NCI-H146 treated with DMSO at 0.1 percent for 48 hours (cell line): ENCODE measurements around the gene C10orf90.

ENCODE experiments used
- DNase-seq: peaks from one replicate; lab custom pipeline; 2025; ENCODE audit not compliant: unreplicated experiment; lab: John Stamatoyannopoulos, UW

The C10orf90 gene

GRCh38 chr10:126674741-126675515 is 4.4 kb upstream of the C10orf90 start:
- DNase-seq: no peak

- DNase-seq: no peak
These were observed 3.1 kb upstream of the C10orf90 start for GRCh38 chr10:126673565-126673964.

GRCh38 chr10:126671402-126671975 is 996 bp upstream of the C10orf90 start:
- DNase-seq: no peak

- peak; percentile 27 for DNase-seq
These were observed 385 bp upstream of the C10orf90 start for GRCh38 chr10:126670895-126671261.

DNA sequence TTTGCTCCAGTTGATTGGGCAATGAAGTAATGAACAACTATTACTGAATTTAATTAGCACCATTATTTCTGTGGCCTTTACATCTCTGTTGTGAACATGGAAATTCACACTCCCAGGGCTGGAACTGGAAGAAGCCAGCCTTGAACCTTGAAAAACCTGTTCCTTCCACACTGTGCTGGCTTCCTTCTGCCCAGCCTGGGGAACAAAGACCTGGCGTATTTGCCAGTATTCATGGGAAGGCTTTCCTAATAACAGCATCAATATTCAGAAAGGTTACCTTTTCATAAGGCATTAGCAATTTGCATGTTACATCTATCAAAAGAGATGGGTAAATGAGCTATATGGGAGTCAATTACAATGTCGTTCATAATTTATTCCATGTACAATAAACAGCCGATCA is 1.3 kb downstream of the C10orf90 start:
- peak; percentile 23 for DNase-seq

DNA sequence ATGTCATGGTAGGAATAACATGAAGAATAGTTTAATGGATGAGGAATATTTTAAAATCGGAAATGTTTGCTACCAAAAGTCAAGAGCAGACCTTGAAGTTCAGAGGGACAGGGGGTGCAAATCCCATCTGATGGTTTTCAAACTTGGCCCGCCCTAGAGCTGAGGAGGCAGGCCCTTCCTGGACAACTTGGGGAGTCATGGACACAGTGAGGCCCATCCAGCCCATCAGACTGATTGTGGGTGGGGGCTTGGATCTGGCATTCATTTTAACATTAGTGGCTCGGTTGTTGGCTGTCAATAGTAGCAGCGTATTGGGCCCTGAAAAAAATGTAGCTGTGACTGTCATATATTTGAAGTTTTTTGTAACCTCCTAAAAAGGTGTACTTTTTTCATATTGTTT is 2.0 kb downstream of the C10orf90 start:
- no peak for DNase-seq

DNA sequence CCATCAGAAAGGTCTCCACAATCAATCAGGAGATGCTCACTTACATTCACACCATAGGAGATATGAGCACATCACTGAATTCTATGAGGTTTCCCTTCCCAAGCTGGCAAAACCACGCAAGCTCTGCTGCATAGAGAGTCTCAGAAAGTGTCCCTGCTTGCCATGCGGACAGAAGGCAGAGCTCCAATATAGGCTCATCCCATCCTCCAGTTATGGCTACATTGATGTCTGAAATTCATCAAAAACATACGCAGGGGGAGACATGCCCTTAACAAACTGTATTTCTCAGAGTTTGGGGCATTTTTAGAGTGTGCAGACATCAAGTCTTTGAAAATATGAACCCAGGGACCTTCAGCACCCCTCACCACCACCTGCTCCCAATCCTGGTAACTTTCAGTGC is 2.9 kb downstream of the C10orf90 start:
- no peak for DNase-seq

DNA sequence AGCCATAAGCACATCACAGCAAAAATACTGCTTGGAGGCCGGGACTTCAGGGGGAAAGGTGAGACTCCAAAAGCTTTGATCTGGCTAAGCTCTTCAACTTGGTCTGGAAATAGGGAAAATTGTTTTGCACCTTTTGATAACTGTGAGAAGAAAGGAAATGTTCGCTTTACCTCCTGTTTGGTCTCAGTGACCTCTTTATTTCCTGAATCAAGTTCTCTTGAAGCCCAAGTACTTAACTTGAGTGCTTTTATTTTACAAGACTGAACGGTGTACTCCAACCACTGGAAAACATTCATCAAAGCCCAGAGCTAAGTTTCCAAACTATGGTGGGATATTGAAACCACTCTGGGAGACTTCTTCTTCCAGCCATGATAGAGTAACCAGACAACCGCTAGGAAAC is 5.3 kb downstream of the C10orf90 start:
- DNase-seq: no peak

- no peak for DNase-seq
These were observed 6.6 kb downstream of the C10orf90 start for GRCh38 chr10:126663880-126664279.

GRCh38 chr10:126663328-126663727 is 7.2 kb downstream of the C10orf90 start:
- DNase-seq: no peak

- DNase-seq: no peak
These were observed 8.5 kb downstream of the C10orf90 start for GRCh38 chr10:126661841-126662515.

DNA sequence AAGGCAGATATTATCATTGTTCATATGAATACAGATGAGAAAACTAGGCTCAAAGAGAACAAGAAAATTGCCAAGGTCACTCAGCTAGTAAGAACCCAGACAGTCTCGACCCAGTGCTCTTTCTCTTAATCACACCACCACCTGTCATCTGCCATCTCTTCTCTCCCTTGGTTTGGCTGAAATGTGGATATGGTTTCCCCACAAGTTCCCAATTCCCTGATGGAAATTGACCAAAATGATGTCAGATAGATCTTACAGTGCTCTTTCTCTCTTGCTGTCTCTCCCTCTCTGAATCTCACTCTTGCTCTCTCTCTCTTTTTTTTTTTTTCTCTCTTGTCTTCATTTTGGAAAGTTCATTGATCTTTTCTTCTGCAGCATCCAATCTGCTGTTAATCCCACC is 9.1 kb downstream of the C10orf90 start:
- no peak for DNase-seq

GRCh38 chr10:126659750-126660149 is 10.7 kb downstream of the C10orf90 start:
- DNase-seq: no peak

GRCh38 chr10:126658928-126659327 is 11.6 kb downstream of the C10orf90 start:
- DNase-seq: no peak

DNA sequence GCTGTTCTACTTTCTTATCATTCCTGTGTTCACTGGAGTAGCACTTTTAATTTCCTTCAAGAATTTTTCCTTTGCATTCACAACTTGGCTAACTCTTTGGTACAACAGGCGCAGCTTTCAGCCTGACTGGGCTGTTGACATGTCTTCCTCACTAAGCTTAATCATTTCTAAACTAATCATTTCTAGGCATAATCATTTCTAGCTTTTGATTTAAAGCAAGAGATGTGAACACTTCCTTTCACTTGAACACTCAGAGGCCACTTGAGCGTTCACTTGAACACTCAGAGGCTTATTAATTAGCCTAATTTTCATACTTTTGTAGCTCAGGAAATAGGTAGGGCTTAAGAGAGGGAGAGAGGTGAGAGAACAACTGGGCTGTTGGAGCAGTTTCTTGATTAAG is 15.9 kb downstream of the C10orf90 start:
- DNase-seq: no peak

- no peak for DNase-seq
These were observed 19.0 kb downstream of the C10orf90 start for GRCh38 chr10:126651467-126651866.

DNA sequence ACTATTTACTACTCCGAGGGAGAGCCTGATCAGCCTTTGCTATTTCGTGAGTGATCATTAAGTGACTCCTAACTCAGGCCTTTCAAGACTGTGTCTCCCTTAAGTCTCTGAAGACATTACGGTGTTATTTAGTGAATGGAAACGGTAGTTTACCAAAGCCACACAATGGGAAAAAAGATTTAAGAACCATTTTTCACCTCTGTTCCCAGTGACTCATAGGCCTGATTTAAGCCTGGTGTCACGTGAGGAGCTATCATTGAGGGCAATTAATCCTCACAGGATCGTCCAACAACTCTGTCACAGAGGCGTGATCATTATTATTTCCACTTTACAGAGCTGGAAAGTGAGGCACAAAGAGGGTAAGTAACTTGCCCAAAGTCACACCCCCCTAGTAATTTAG is 20.3 kb downstream of the C10orf90 start:
- DNase-seq: no peak

DNA sequence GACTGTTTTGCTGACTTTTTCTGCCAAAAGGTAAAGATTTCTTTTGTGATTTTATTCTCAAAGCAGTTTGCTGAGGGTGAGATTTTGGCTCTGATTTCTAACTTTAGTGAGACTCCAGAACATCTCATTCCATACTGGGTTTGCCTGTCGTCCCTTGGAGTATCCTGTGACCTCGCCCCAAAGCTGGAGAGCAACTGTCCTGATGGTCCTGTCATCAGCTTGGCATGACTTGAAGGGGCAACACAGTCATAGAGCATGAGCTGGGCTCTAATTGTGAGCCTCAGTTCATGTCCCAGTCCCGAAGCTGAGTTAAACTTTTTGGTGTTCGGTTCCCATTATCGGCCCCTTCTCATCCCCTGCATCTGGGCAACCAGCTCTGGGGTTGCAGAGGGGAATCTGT is 23.4 kb downstream of the C10orf90 start:
- no peak for DNase-seq

GRCh38 chr10:126646110-126646509 is 24.4 kb downstream of the C10orf90 start:
- DNase-seq: no peak

DNA sequence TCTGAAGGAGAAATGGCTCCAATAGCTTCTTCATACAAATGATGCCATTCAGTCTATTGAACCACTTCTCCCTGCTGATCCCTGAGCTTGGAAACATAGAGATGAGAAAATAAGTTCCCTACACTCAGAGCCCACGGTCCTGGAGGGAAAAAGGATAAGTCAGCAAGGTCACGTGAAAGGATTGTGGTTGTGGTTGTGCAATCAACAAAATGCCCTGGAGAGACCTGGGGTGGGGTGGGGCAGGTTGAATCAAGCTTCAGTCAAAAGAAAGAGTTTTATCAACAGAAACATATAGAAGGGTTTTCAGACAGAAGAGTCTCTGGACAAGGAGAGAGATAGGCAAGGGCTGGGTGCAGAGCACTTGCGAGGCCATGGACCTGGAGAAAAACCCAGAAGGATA is 30.1 kb downstream of the C10orf90 start:
- DNase-seq: no peak

GRCh38 chr10:126639084-126639483 is 31.4 kb downstream of the C10orf90 start:
- no peak for DNase-seq

GRCh38 chr10:126638542-126638941 is 32.0 kb downstream of the C10orf90 start:
- DNase-seq: no peak
